Midbrain (tissue), 1 donor: ENCODE data around the gene SLX4IP.

ENCODE experiments used
- DNase-seq: peaks from one replicate; lab custom pipeline; 2025; lab: John Stamatoyannopoulos, UW

SLX4IP gene

DNA sequence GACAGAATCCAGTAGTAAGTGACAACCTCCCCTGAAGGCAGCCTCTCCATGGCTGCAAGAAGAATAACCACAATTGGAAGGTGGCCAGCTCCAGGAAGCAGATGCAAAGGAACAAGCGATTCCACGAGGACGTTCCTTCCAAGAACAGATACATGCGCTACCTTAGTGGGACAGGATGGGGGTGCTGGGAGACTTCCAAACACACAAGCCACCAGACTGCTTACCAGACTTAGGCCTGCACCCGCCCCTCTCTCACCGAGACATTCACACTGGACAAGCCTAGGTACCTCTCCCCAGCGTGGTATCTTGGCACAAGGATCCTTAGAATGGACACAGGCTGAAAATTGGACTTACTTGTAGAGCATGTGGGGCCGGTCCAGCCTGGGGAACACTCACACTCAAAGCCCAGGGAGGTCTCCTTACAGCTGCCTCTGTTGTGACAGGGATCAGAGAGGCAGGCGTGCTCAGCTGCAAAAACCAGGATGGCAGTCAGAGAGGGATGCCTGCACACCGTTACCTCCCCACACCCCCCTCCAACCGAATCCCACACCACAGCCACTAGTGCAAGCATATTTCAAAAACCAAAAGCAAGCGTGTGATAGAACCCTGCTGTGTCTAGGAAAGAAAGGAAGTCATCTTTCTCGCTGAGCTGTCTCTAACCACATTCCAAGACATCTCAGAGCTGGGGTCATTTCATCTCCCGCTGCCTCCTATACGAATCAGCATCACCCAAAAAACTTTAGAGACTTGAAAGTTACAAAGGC is 216.3 kb downstream of the SLX4IP start:
- no peak for DNase-seq

DNA sequence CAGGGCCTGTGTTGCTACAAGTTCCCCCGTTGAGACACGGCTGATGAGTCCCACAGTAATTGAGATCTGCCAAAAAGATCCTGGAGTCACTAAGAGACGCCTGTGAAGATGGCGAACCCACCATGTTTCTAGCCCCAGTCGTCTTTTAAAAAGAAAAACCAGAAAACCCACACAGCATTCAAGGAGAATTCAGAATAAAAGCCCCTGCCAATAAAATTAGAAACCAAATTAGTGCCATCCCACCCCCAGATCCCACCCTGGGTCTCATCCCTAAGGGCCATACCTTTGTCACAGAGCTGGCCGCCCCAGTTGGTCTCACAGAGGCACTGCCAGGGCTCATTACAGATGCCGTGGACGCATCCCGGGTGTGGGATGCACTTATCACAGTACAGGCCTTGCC is 217.1 kb downstream of the SLX4IP start:
- no peak for DNase-seq

- DNase-seq: no peak
These were observed 217.7 kb downstream of the SLX4IP start for GRCh38 chr20:10652660-10653261.

DNA sequence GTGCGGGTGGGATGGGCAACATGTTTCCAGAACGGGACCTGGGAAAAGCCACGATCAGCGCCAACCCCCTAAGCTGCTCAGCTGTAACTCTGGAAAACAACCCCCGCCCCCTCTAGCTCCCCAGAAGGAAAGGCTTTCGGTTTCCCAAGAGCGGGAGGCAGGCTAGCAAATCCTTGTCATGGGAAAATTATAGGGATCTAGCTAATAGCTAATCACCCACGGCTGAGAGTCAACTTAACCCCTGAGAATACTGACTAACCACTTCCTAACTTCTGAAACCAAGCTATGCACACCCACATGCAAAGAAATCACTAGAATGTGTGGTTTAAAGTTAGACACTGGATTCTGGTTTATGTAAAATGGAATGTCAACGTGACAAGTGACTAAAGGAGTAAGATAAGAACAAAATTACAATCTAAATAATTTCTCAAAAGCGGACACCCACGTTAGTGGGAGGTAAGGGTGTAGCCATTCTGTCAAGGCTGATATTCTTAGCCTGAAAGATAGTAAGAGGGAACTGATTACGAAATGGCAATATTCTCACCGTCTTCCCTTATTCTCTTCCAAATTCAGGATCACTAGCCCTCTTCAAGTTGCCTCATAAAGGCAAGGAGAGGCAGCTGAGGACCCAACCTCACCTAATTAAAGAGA is 218.6 kb downstream of the SLX4IP start:
- no peak for DNase-seq

- no peak for DNase-seq
These were observed 219.1 kb downstream of the SLX4IP start for GRCh38 chr20:10654250-10654610.

DNA sequence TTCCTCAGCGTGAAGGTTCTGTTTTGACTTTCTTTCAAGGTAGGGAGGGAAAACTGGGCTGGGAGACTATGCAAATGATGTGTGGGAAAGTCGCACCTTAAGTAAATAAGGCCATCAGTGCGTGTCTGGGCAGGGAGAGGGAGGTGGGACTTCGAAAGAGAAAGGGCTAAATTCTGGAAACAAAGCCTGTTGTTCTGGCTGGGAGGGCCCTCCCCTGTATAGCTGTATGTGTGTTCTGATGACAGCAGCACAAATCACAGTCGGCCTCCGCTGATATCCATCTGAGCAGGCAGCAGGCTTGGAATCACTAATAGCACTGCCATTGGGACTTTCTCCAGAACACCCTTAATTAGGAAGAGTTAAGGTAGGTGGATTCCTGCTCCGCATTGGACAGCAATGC is 219.5 kb downstream of the SLX4IP start:
- no peak for DNase-seq

- DNase-seq: no peak
These were observed 220.9 kb downstream of the SLX4IP start for GRCh38 chr20:10655720-10656669.

DNA sequence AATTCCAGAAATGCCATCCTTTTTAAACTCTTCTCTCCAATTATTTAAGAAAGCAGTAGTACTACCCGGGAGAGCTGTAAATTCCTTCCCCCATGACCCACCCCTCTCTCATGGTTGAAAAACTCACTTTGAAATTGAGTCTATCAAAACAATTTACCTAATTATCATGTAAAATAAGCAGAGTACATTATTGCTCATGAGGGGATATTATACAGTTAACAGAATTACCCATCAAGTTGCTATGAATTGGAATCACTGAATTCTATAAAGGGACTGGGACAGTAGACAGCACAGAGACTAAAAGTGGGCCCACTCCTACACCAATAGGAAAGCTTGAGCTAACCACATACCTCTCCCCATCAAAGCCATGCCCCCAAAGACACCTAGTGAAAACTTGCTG is 222.3 kb downstream of the SLX4IP start:
- DNase-seq: no peak

DNA sequence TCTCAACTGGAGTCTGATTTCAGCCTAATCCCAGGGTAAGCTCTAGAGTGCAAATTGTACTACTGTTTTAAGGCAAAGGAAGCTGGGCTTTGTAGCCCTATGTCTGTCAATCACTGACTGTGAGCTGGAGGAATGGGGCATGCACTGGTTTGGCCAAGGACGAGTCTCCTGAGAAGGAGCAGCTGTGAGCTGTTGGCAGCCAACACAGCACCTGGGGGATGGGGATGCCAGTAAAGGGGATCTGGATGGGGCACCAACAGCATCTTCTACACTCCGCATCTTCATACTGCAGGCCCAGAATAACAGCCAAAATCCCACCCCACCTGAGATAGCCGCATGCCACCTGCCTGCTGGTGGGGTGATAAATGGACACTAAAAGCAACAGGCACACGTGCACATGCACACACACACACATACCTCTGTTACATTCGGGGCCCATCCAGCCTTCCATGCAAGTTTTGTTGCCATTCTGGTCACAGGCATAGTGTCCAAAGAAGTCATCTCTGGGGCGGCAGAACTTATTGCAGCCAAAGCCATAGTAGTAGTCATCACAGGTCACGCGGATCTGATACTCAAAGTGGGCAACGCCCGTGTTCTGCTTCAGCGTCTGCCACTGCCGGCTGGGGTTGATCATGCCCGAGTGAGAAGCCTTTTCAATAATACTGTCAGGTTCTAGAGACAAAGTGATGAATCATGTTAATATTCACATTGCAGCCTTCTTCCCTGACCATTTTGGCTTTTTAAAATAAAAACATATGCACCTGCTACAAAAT is 223.1 kb downstream of the SLX4IP start:
- DNase-seq: no peak

DNA sequence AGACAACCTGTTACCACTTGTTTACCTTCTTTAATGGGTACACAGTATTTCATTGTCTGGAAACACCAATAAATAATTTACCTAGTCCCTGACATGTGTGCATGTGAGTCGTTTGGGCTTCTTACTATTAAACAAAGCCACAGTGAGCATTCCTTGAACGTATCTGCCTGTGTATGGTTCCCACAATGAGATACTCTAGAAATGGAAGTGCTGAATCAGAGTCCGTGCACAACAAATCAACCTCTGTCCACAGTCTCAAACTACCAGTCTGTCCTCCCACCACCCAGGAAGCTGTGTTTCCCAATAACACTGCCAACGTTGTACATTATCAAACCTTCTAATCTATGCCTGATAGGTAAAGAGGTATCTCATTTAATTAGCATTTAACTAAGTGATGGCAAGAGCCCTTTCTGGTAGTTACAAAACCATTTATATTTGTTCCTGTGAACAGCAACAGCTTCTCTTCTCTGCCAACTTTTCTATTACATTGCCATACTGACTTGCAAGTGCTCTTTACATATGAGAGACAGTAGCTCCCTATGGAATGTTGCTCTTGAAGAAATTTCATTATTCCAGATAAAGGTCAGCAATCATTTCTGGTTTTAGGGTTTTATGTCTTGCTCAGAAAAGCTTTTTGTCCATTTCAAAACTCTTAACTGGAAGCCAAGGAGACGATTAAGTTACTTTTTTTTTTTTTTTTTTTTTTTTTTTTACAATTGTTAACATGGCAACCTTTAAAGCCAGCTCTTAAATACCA is 223.9 kb downstream of the SLX4IP start:
- no peak for DNase-seq

- no peak for DNase-seq
These were observed 224.8 kb downstream of the SLX4IP start for GRCh38 chr20:10659651-10660601.

- DNase-seq: no peak
These were observed 225.6 kb downstream of the SLX4IP start for GRCh38 chr20:10660661-10661060.

- no peak for DNase-seq
These were observed 226.2 kb downstream of the SLX4IP start for GRCh38 chr20:10661261-10661660.

- DNase-seq: no peak
These were observed 227.0 kb downstream of the SLX4IP start for GRCh38 chr20:10662151-10662550.

GRCh38 chr20:10662661-10663458 is 227.8 kb downstream of the SLX4IP start:
- peak; percentile 11 for DNase-seq

DNA sequence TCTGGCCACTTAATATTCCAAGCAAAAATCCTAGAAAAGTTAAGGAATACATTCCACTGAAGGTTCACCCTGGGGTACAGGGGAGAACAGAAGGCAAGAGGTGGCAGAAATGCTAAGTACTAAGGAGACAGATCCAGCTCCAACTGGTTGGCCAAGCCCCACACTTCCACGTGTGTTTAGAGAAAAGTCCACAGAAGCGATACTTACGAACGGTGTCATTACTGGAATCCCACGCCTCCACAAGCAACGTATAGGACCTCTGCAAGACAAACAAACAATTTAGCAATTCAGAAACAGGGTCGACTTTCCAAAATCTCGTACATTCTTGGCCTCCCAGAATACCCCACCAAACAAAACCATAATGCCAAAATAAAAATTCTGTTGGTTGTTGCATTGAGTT is 228.7 kb downstream of the SLX4IP start:
- no peak for DNase-seq

DNA sequence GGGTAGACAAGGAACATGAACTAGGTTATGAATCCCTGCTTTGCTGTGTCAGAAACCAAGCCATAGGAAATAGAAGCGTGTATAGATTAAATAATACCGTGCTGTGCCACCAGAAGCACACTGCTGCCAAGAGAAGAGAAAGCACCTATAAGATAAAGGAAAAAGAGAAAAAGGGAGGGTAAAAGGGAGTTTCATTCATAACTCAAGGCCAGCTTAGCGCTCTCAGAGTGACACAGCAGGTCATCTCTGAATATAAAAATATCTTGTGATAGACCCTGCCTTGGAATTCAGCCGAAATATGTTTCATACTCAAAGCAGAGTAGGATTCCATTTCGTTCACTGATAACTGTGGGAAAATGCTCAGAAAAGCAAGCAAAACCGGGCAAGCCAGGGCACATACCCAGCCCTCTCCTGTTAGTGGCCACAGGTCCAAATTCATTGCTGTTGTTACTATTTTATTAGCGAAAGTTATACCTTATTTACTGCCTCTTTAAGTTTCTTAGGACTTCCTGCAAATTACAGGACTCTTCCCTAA is 230.0 kb downstream of the SLX4IP start:
- no peak for DNase-seq

DNA sequence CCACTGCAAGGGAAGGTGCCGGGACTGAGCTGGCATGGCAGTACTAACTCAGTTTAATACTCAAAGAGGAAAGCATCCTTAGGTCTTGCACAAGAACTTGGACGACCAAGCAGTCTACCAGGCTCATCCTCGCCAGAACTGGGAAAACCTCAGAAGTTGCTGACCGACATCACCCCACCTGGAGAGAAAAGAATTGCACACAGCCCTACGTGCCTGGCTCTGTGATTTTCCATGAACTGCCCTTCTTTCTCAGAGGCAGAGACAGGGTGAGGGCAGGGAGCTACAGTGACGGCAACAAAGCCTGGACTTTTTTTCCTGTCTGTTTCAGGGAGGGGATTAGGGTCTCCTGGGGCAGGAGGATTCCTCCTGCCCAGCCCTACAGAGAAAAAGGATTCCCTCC is 230.7 kb downstream of the SLX4IP start:
- DNase-seq: no peak
